ENCODE data around the gene SRPK3. TPM values are rescaled to one million over a fixed set of nuclear protein-coding genes. Genes with fewer than 3 reads are reported as not detected.

SRPK3 gene
- total and polyA plus RNA-seq, 2 donors (not counting 1 experiment from before 2014, with no cell fraction given) = not detected

DNA sequence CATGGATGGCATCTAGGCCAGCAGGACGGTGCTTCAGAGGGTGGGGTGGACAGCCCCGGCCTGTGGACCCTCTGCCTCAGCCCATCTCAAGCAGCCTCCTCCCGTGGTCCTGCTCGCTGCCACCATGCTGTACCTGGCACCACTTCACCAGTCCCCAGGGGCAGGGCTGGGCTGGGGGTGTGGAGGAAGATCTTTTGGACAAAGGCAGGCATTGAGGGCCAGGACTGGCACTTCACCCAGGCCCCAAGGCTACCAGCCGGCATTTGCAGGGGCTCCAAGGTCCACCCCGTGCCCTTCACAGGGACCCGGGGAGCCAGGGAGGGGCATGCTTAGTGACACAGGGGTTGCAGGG is 16.1 kb upstream of the SRPK3 start:
- no peak for TF ChIP-seq EZH2 (IDR thresholded peaks at IDR 0.05; ENCODE audit: borderline replicate concordance, insufficient read depth, low read depth, low read length, poor library complexity, severe bottlenecking)
- TF ChIP-seq, protein P1, sequence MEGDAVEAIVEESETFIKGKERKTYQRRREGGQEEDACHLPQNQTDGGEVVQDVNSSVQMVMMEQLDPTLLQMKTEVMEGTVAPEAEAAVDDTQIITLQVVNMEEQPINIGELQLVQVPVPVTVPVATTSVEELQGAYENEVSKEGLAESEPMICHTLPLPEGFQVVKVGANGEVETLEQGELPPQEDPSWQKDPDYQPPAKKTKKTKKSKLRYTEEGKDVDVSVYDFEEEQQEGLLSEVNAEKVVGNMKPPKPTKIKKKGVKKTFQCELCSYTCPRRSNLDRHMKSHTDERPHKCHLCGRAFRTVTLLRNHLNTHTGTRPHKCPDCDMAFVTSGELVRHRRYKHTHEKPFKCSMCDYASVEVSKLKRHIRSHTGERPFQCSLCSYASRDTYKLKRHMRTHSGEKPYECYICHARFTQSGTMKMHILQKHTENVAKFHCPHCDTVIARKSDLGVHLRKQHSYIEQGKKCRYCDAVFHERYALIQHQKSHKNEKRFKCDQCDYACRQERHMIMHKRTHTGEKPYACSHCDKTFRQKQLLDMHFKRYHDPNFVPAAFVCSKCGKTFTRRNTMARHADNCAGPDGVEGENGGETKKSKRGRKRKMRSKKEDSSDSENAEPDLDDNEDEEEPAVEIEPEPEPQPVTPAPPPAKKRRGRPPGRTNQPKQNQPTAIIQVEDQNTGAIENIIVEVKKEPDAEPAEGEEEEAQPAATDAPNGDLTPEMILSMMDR (IDR thresholded peaks at IDR 0.05) = no peak
- DNase-seq (no peak), ATAC-seq (ENCODE audit: low read depth) (no peak)
- Mint-ChIP-seq H3K9me3 (ENCODE audit: insufficient read depth) (no peaks in the 10 kb centered on the region), H3K4me3 (no peak overlapping the region), H3K27ac (no peak overlapping the region), H3K27me3 (no peaks in the 10 kb centered on the region), H3K4me1 (peaks cover 14% of the 10 kb centered on the region)
- no peak overlapping the region for H3K9ac ChIP-seq (ENCODE audit: low read length)
- H4K20me1 ChIP-seq (ENCODE audit: control insufficient read depth, insufficient read depth, low read length, poor library complexity, severe bottlenecking) = no peaks in the 10 kb centered on the region
- H3K4me3 ChIP-seq (ENCODE audit: control extremely low read depth in 1 of 5, extremely low read depth in 1 of 5, insufficient read depth in 1 of 5, low read depth in 2 of 5, low read length in 4 of 5) = no peak overlapping the region
- no peaks in the 10 kb centered on the region for H3K79me2 ChIP-seq (ENCODE audit: control insufficient read depth, insufficient read depth, low read length)
- no peak overlapping the region for H2AFZ ChIP-seq (ENCODE audit: insufficient read depth, low read depth, low read length, poor library complexity, severe bottlenecking)
- no peaks in the 10 kb centered on the region for H3K9me3 ChIP-seq (ENCODE audit: control extremely low read depth in 1 of 3, control insufficient read depth in 2 of 3, insufficient read depth in 1 of 3, low read length in 2 of 3)
- POLR2A ChIA-PET = no interaction called here
- H3K4me1 ChIP-seq (ENCODE audit: control insufficient read depth in 2 of 2, insufficient read depth in 2 of 2, low read length in 2 of 2) = peaks cover 0 to 18% of the 10 kb centered on the region in 2 donors
- intact Hi-C loops (cut with micrococcal nuclease) = no loop called here
- CTCF ChIA-PET = interaction anchor here (2.0 to 3.9 kb wide), 3 partner anchors 182 to 188 kb away, joined by 10 to 35 read pairs (median 10); no protein-coding TSS in a partner anchor
- no peak overlapping the region for H3K4me2 ChIP-seq (replicated peaks; ENCODE audit: low read depth, low read length, poor library complexity, severe bottlenecking)
- H3K36me3 ChIP-seq (replicated peaks in 1 of 2; ENCODE audit: control extremely low read depth in 1 of 2, control insufficient read depth in 1 of 2, extremely low read depth in 1 of 2, insufficient read depth in 2 of 2, low read length in 1 of 2) = no peaks in the 10 kb centered on the region
- no peak overlapping the region for H3K27ac ChIP-seq (ENCODE audit: low read length in 2 of 2)
- 100% methylated on average over 2 of the region's 7 CpGs for WGBS (ENCODE audit: insufficient coverage)
- H3K27me3 ChIP-seq (replicated peaks in 1 of 4; ENCODE audit: control extremely low read depth in 1 of 4, control insufficient read depth in 3 of 4, insufficient read depth in 4 of 4, low read length in 3 of 4) = no peaks in the 10 kb centered on the region

DNA sequence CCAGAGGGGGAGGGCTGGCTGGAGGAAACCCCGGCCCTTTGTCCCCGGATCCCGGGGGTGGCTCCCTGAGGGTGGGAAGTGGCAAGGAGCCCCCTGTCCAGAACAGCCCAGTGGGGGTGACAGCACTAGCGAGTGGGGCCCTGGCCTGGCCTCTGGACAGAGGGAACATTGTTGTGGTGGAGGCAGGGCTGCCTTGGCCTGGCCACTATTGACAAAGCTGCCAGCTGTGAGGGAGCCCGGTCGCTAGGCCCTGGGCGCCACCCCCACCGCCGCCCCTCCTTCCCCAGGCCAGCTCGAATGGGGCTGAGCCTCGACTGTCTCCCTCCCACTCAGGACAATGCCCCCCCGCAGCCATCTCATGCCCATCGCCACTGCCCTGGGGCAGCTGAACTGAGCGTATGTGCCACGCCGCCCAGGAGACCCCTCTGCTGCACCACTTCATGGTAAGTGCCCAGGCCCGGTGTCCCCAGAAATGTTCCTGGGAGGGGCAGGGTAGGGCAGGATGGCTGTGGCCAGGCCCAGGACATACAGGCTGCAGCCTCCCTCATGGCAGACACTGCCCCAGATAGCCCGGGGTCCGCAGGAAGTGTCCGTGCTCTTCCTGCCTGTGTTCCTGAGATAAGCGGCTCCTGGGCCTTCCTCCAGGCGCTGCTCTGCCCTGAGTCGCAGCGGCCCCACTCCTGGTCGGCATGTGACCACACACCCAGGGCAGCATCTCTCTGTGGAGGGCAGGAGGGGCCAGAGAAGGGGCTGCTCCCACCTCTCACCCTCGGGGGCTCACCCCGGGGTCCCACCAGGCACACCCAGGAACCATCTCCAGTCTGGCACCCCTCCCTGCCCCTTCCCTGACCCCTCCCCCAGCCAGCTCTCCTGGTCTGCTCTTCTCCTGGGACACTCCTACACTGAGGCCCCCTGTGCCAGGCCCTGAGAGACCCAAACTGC is 15.4 kb upstream of the SRPK3 start:
- Histone ChIP-seq H2AFZ (ENCODE audit: insufficient read depth, low read depth, low read length, poor library complexity, severe bottlenecking) (no peak overlapping the region), H3K4me3 (ENCODE audit: control extremely low read depth in 1 of 5, extremely low read depth in 1 of 5, insufficient read depth in 1 of 5, low read depth in 2 of 5, low read length in 4 of 5) (no peak overlapping the region), H3K36me3 (replicated peaks in 1 of 2; ENCODE audit: control extremely low read depth in 1 of 2, control insufficient read depth in 1 of 2, extremely low read depth in 1 of 2, insufficient read depth in 2 of 2, low read length in 1 of 2) (no peaks in the 10 kb centered on the region), H3K4me2 (replicated peaks; ENCODE audit: low read depth, low read length, poor library complexity, severe bottlenecking) (no peak overlapping the region), H3K9ac (ENCODE audit: low read length) (no peak overlapping the region), H3K27me3 (replicated peaks in 1 of 4; ENCODE audit: control extremely low read depth in 1 of 4, control insufficient read depth in 3 of 4, insufficient read depth in 4 of 4, low read length in 3 of 4) (no peaks in the 10 kb centered on the region), H3K9me3 (ENCODE audit: control extremely low read depth in 1 of 3, control insufficient read depth in 2 of 3, insufficient read depth in 1 of 3, low read length in 2 of 3) (no peaks in the 10 kb centered on the region), H4K20me1 (ENCODE audit: control insufficient read depth, insufficient read depth, low read length, poor library complexity, severe bottlenecking) (no peaks in the 10 kb centered on the region), H3K4me1 (ENCODE audit: control insufficient read depth in 2 of 2, insufficient read depth in 2 of 2, low read length in 2 of 2) (peaks cover 0 to 18% of the 10 kb centered on the region in 2 donors), H3K27ac (ENCODE audit: low read length in 2 of 2) (no peak overlapping the region), H3K79me2 (ENCODE audit: control insufficient read depth, insufficient read depth, low read length) (no peaks in the 10 kb centered on the region)
- TF ChIP-seq, protein P1 (IDR thresholded peaks at IDR 0.05) = no peak
- TF ChIP-seq EZH2 (IDR thresholded peaks at IDR 0.05; ENCODE audit: borderline replicate concordance, insufficient read depth, low read depth, low read length, poor library complexity, severe bottlenecking) = no peak
- DNase-seq = no peak
- Mint-ChIP-seq H3K4me1 (peaks cover 14% of the 10 kb centered on the region), H3K4me3 (no peak overlapping the region), H3K27me3 (no peaks in the 10 kb centered on the region), H3K9me3 (ENCODE audit: insufficient read depth) (no peaks in the 10 kb centered on the region), H3K27ac (no peak overlapping the region)
- intact Hi-C loops (cut with micrococcal nuclease) = no loop called here
- no peak for ATAC-seq (ENCODE audit: low read depth)
- POLR2A ChIA-PET = interaction anchor here (0.7 kb wide), 1 partner anchor 182 kb away, joined by 4 read pairs; no protein-coding TSS in a partner anchor
- WGBS (ENCODE audit: insufficient coverage) = 67% methylated on average over 9 of the region's 27 CpGs
- CTCF ChIA-PET = interaction anchor here (2.6 kb wide), 1 partner anchor 182 kb away, joined by 10 read pairs; no protein-coding TSS in a partner anchor

All from B cell (primary cell).